Measurements from ENCODE around the gene KLHL25.

The KLHL25 gene

GRCh38 chr15:85782064-85782463 is 12.7 kb downstream of the KLHL25 start:
- no peaks in the 10 kb centered on the region for H3K9me3 ChIP-seq (ENCODE audit: severe bottlenecking)
- H3K4me3 ChIP-seq (ENCODE audit: severe bottlenecking) = no peak overlapping the region
- DNase-seq (ENCODE audit: low spot score) (no peak), ATAC-seq (ENCODE audit: low read depth) (no peak)
- no peak overlapping the region for H3K27ac ChIP-seq (ENCODE audit: poor library complexity, severe bottlenecking)
- no peaks in the 10 kb centered on the region for H3K27me3 ChIP-seq (ENCODE audit: insufficient read depth, poor library complexity, severe bottlenecking)
- peaks cover 24% of the 10 kb centered on the region for H3K4me1 ChIP-seq (ENCODE audit: insufficient read depth, poor library complexity, severe bottlenecking)
- no peak for TF ChIP-seq CTCF (IDR thresholded peaks at IDR 0.05; ENCODE audit: poor library complexity, severe bottlenecking)
- no peaks in the 10 kb centered on the region for H3K36me3 ChIP-seq (ENCODE audit: low read depth)

- no peaks in the 10 kb centered on the region for H3K9me3 ChIP-seq (ENCODE audit: severe bottlenecking)
- no peak overlapping the region for H3K27ac ChIP-seq (ENCODE audit: poor library complexity, severe bottlenecking)
- no peaks in the 10 kb centered on the region for H3K27me3 ChIP-seq (ENCODE audit: insufficient read depth, poor library complexity, severe bottlenecking)
- no peaks in the 10 kb centered on the region for H3K36me3 ChIP-seq (ENCODE audit: low read depth)
- DNase-seq (ENCODE audit: low spot score) (no peak), ATAC-seq (ENCODE audit: low read depth) (no peak)
- H3K4me3 ChIP-seq (ENCODE audit: severe bottlenecking) = no peak overlapping the region
- no peak for TF ChIP-seq CTCF (IDR thresholded peaks at IDR 0.05; ENCODE audit: poor library complexity, severe bottlenecking)
- H3K4me1 ChIP-seq (ENCODE audit: insufficient read depth, poor library complexity, severe bottlenecking) = peaks cover 17% of the 10 kb centered on the region
Observed at GRCh38 chr15:85781099-85781498, 13.6 kb downstream of the KLHL25 start.

GRCh38 chr15:85780225-85780985 is 14.3 kb downstream of the KLHL25 start:
- Histone ChIP-seq H3K27me3 (ENCODE audit: insufficient read depth, poor library complexity, severe bottlenecking) (no peaks in the 10 kb centered on the region), H3K27ac (ENCODE audit: poor library complexity, severe bottlenecking) (no peak overlapping the region), H3K4me3 (ENCODE audit: severe bottlenecking) (no peak overlapping the region), H3K36me3 (ENCODE audit: low read depth) (no peaks in the 10 kb centered on the region), H3K4me1 (ENCODE audit: insufficient read depth, poor library complexity, severe bottlenecking) (peaks cover 10% of the 10 kb centered on the region), H3K9me3 (ENCODE audit: severe bottlenecking) (no peaks in the 10 kb centered on the region)
- ATAC-seq (ENCODE audit: low read depth) (no peak), DNase-seq (ENCODE audit: low spot score) (no peak)
- no peak for TF ChIP-seq CTCF (IDR thresholded peaks at IDR 0.05; ENCODE audit: poor library complexity, severe bottlenecking)

DNA sequence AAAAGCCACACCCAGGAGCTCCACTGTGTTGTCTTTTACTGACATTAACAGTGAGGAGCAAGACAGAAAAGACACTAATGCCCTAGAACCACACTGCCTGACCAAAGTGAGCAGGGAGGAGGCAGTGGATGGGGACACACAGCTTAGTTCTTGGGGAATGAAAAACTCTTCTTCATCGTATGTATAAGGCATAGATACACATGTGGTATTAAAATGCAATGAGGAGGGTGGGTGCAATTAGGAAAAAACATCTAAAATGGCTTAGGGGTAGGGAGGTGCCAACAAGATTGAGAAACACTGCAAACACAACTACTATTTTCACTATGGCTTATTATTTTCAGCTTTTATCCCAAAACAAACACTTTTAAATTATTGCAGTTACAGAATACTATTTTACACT is 15.5 kb downstream of the KLHL25 start:
- Histone ChIP-seq H3K27me3 (ENCODE audit: insufficient read depth, poor library complexity, severe bottlenecking) (no peaks in the 10 kb centered on the region), H3K27ac (ENCODE audit: poor library complexity, severe bottlenecking) (no peak overlapping the region), H3K4me3 (ENCODE audit: severe bottlenecking) (no peak overlapping the region), H3K9me3 (ENCODE audit: severe bottlenecking) (no peaks in the 10 kb centered on the region), H3K4me1 (ENCODE audit: insufficient read depth, poor library complexity, severe bottlenecking) (no peaks in the 10 kb centered on the region), H3K36me3 (ENCODE audit: low read depth) (no peaks in the 10 kb centered on the region)
- ATAC-seq (ENCODE audit: low read depth) (no peak), DNase-seq (ENCODE audit: low spot score) (no peak)
- no peak for TF ChIP-seq CTCF (IDR thresholded peaks at IDR 0.05; ENCODE audit: poor library complexity, severe bottlenecking)

- Histone ChIP-seq H3K4me3 (ENCODE audit: severe bottlenecking) (no peak overlapping the region), H3K36me3 (ENCODE audit: low read depth) (no peaks in the 10 kb centered on the region), H3K27me3 (ENCODE audit: insufficient read depth, poor library complexity, severe bottlenecking) (no peaks in the 10 kb centered on the region), H3K27ac (ENCODE audit: poor library complexity, severe bottlenecking) (no peak overlapping the region), H3K9me3 (ENCODE audit: severe bottlenecking) (no peaks in the 10 kb centered on the region), H3K4me1 (ENCODE audit: insufficient read depth, poor library complexity, severe bottlenecking) (no peaks in the 10 kb centered on the region)
- ATAC-seq (ENCODE audit: low read depth) (no peak), DNase-seq (ENCODE audit: low spot score) (no peak)
- no peak for TF ChIP-seq CTCF (IDR thresholded peaks at IDR 0.05; ENCODE audit: poor library complexity, severe bottlenecking)
Observed at GRCh38 chr15:85778107-85778776, 16.5 kb downstream of the KLHL25 start.
